ENCODE results near the gene MUC20. TPM values are rescaled to one million over a fixed set of nuclear protein-coding genes. Genes with fewer than 3 reads are reported as not detected.

Gene MUC20
- total RNA-seq, 1 donor from 2014 or later, result not detected

GRCh38 chr3:195714380-195715011, 6.3 kb upstream of the MUC20 start:
- Mint-ChIP-seq H3K4me3 (ENCODE audit: unreplicated experiment) (no peak overlapping the region), H3K4me1 (ENCODE audit: low read depth, unreplicated experiment) (no peaks in the 10 kb centered on the region), H3K9me3 (ENCODE audit: unreplicated experiment) (peaks cover 3% of the 10 kb centered on the region), H3K27me3 (ENCODE audit: low read depth, unreplicated experiment) (peaks cover 14% of the 10 kb centered on the region), H3K27ac (ENCODE audit: unreplicated experiment) (no peak overlapping the region), H3K36me3 (ENCODE audit: low read depth, unreplicated experiment) (peaks cover 5% of the 10 kb centered on the region)
- H3K9me3 ChIP-seq (ENCODE audit: insufficient read depth, low read depth, low read length), result no peaks in the 10 kb centered on the region
- no peaks in the 10 kb centered on the region for H3K79me2 ChIP-seq (ENCODE audit: insufficient read depth, low read length)
- H3K27ac ChIP-seq (ENCODE audit: low read depth, low read length), result no peak overlapping the region
- H3K27me3 ChIP-seq (ENCODE audit: insufficient read depth, low read length), result peaks cover 14% of the 10 kb centered on the region
- no peaks in the 10 kb centered on the region for H3K4me1 ChIP-seq (ENCODE audit: insufficient read depth, low read length)
- H2AFZ ChIP-seq (ENCODE audit: low read depth, low read length), result no peak overlapping the region
- H3K9ac ChIP-seq (ENCODE audit: low read length), result no peak overlapping the region
- no peaks in the 10 kb centered on the region for H3K36me3 ChIP-seq (ENCODE audit: insufficient read depth, low read length)
- no peaks in the 10 kb centered on the region for H4K20me1 ChIP-seq (ENCODE audit: insufficient read depth, low read length)
- DNase-seq (ENCODE audit: low read depth) (no peak), FAIRE-seq (no peak)
- H3K4me2 ChIP-seq (ENCODE audit: low read length), result no peak overlapping the region
- TF ChIP-seq CTCF (IDR thresholded peaks at IDR 0.05; ENCODE audit: insufficient read depth, low read depth, low read length), result no peak
- no peak for TF ChIP-seq EZH2 (IDR thresholded peaks at IDR 0.05; ENCODE audit: insufficient read depth, low read length)
- no peak overlapping the region for H3K4me3 ChIP-seq (ENCODE audit: insufficient read depth, low read depth, low read length)

- Mint-ChIP-seq H3K27me3 (ENCODE audit: low read depth, unreplicated experiment) (peaks cover 13% of the 10 kb centered on the region), H3K4me3 (ENCODE audit: unreplicated experiment) (no peak overlapping the region), H3K36me3 (ENCODE audit: low read depth, unreplicated experiment) (peaks cover 5% of the 10 kb centered on the region), H3K9me3 (ENCODE audit: unreplicated experiment) (peaks cover 3% of the 10 kb centered on the region), H3K4me1 (ENCODE audit: low read depth, unreplicated experiment) (no peaks in the 10 kb centered on the region), H3K27ac (ENCODE audit: unreplicated experiment) (no peak overlapping the region)
- H3K4me1 ChIP-seq (ENCODE audit: insufficient read depth, low read length), result no peaks in the 10 kb centered on the region
- H3K4me3 ChIP-seq (ENCODE audit: insufficient read depth, low read depth, low read length), result no peak overlapping the region
- no peaks in the 10 kb centered on the region for H3K36me3 ChIP-seq (ENCODE audit: insufficient read depth, low read length)
- H3K79me2 ChIP-seq (ENCODE audit: insufficient read depth, low read length), result no peaks in the 10 kb centered on the region
- no peak for DNase-seq (ENCODE audit: low read depth)
- H3K9me3 ChIP-seq (ENCODE audit: insufficient read depth, low read depth, low read length), result no peaks in the 10 kb centered on the region
- H3K27me3 ChIP-seq (ENCODE audit: insufficient read depth, low read length), result peaks cover 14% of the 10 kb centered on the region
- no peaks in the 10 kb centered on the region for H4K20me1 ChIP-seq (ENCODE audit: insufficient read depth, low read length)
- H2AFZ ChIP-seq (ENCODE audit: low read depth, low read length), result no peak overlapping the region
- H3K4me2 ChIP-seq (ENCODE audit: low read length), result no peak overlapping the region
- no peak overlapping the region for H3K9ac ChIP-seq (ENCODE audit: low read length)
- FAIRE-seq, result no peak
- H3K27ac ChIP-seq (ENCODE audit: low read depth, low read length), result no peak overlapping the region
- TF ChIP-seq EZH2 (IDR thresholded peaks at IDR 0.05; ENCODE audit: insufficient read depth, low read length) (no peak), CTCF (IDR thresholded peaks at IDR 0.05; ENCODE audit: insufficient read depth, low read depth, low read length) (no peak)
These were observed 5.6 kb upstream of the MUC20 start for GRCh38 chr3:195715134-195715533.

GRCh38 chr3:195715583-195716266, 5.1 kb upstream of the MUC20 start:
- no peaks in the 10 kb centered on the region for H3K9me3 ChIP-seq (ENCODE audit: insufficient read depth, low read depth, low read length)
- H3K4me3 Mint-ChIP-seq (ENCODE audit: unreplicated experiment), result no peak overlapping the region
- peaks cover 11% of the 10 kb centered on the region for H3K27me3 Mint-ChIP-seq (ENCODE audit: low read depth, unreplicated experiment)
- no peaks in the 10 kb centered on the region for H3K4me1 Mint-ChIP-seq (ENCODE audit: low read depth, unreplicated experiment)
- H3K27me3 ChIP-seq (ENCODE audit: insufficient read depth, low read length), result peaks cover 14% of the 10 kb centered on the region
- no peak overlapping the region for H3K9ac ChIP-seq (ENCODE audit: low read length)
- DNase-seq (ENCODE audit: low read depth) (no peak), FAIRE-seq (no peak)
- TF ChIP-seq CTCF (IDR thresholded peaks at IDR 0.05; ENCODE audit: insufficient read depth, low read depth, low read length), result no peak
- TF ChIP-seq EZH2 (IDR thresholded peaks at IDR 0.05; ENCODE audit: insufficient read depth, low read length), result no peak
- H3K27ac Mint-ChIP-seq (ENCODE audit: unreplicated experiment), result no peak overlapping the region
- H3K4me1 ChIP-seq (ENCODE audit: insufficient read depth, low read length), result no peaks in the 10 kb centered on the region
- H3K36me3 Mint-ChIP-seq (ENCODE audit: low read depth, unreplicated experiment), result peaks cover 5% of the 10 kb centered on the region
- no peak overlapping the region for H3K4me3 ChIP-seq (ENCODE audit: insufficient read depth, low read depth, low read length)
- no peak overlapping the region for H3K27ac ChIP-seq (ENCODE audit: low read depth, low read length)
- no peaks in the 10 kb centered on the region for H4K20me1 ChIP-seq (ENCODE audit: insufficient read depth, low read length)
- no peaks in the 10 kb centered on the region for H3K79me2 ChIP-seq (ENCODE audit: insufficient read depth, low read length)
- peaks cover 3% of the 10 kb centered on the region for H3K9me3 Mint-ChIP-seq (ENCODE audit: unreplicated experiment)
- no peaks in the 10 kb centered on the region for H3K36me3 ChIP-seq (ENCODE audit: insufficient read depth, low read length)
- H3K4me2 ChIP-seq (ENCODE audit: low read length), result no peak overlapping the region
- H2AFZ ChIP-seq (ENCODE audit: low read depth, low read length), result no peak overlapping the region
